HepG2 (cell line): Measurements from ENCODE around the gene CCDC183. TPM values are rescaled to one million over a fixed set of nuclear protein-coding genes. Genes with fewer than 3 reads are reported as not detected.

ENCODE experiments used
- HES4 ChIP-seq: sonication (generic); formaldehyde crosslinking; IDR thresholded peaks from 2 replicates; pipeline ENCODE4 v1.9.0; 2021; ENCODE audit warnings: mild to moderate bottlenecking, missing genetic modification reagents, borderline replicate concordance
- KDM3A ChIP-seq: IDR thresholded peaks from 2 replicates; pipeline ENCODE4 v1.6.1; 2018; ENCODE audit warnings: low read depth, missing compliant biosample characterization
- MAFG ChIP-seq: sonication (generic); formaldehyde crosslinking; IDR thresholded peaks from 2 replicates; pipeline ENCODE4 v1.5.1; 2020; ENCODE audit warnings: mild to moderate bottlenecking, missing genetic modification reagents
- MIER3 ChIP-seq: IDR thresholded peaks from 2 replicates; pipeline ENCODE4 v1.6.1; 2016; ENCODE audit warnings: missing compliant biosample characterization, borderline replicate concordance
- PHF20 ChIP-seq: sonication (generic); formaldehyde crosslinking; IDR thresholded peaks from 2 replicates; pipeline ENCODE4 v1.5.0; 2020; ENCODE audit warnings: mild to moderate bottlenecking, missing genetic modification reagents
- PHF8 ChIP-seq: sonication (generic); formaldehyde crosslinking; IDR thresholded peaks from 2 replicates; pipeline ENCODE4 v1.5.0; 2020; ENCODE audit warnings: missing genetic modification reagents
- RELA ChIP-seq: sonication (generic); formaldehyde crosslinking; IDR thresholded peaks from 2 replicates; pipeline ENCODE4 v1.4.0; 2020; ENCODE audit warnings: missing genetic modification reagents
- THYN1 ChIP-seq: sonication (generic); formaldehyde crosslinking; IDR thresholded peaks from 2 replicates; pipeline ENCODE4 v1.8.1; 2023; ENCODE audit warnings: low read depth, mild to moderate bottlenecking, moderate library complexity, missing genetic modification reagents, borderline replicate concordance
- TMF1 ChIP-seq: sonication (generic); formaldehyde crosslinking; IDR thresholded peaks from 2 replicates; pipeline ENCODE4 v1.8.1; 2022; ENCODE audit warnings: low read depth, missing genetic modification reagents
- ZNF225 ChIP-seq: sonication (generic); formaldehyde crosslinking; IDR thresholded peaks from 2 replicates; pipeline ENCODE4 v1.4.0; 2020; ENCODE audit warnings: mild to moderate bottlenecking, missing genetic modification reagents
- ZNF317 ChIP-seq: sonication (generic); formaldehyde crosslinking; IDR thresholded peaks from 2 replicates; pipeline ENCODE4 v1.5.0; 2020; ENCODE audit warnings: mild to moderate bottlenecking, missing genetic modification reagents
- ZNF33B ChIP-seq: sonication (generic); formaldehyde crosslinking; IDR thresholded peaks from 2 replicates; pipeline ENCODE4 v1.5.1; 2020; ENCODE audit warnings: mild to moderate bottlenecking, missing genetic modification reagents
- ZNF44 ChIP-seq: sonication (generic); formaldehyde crosslinking; IDR thresholded peaks from 2 replicates; pipeline ENCODE4 v1.5.1; 2020; ENCODE audit warnings: mild to moderate bottlenecking, missing genetic modification reagents
- ZNF567 ChIP-seq: sonication (generic); formaldehyde crosslinking; IDR thresholded peaks from 2 replicates; pipeline ENCODE4 v1.8.1; 2023; ENCODE audit warnings: mild to moderate bottlenecking, missing genetic modification reagents, borderline replicate concordance
- ZNF652 ChIP-seq: IDR thresholded peaks from 2 replicates; pipeline ENCODE4 v1.6.1; 2016; ENCODE audit warnings: low read depth, borderline replicate concordance
- polyA plus RNA-seq, 8 experiments: library from polyadenylated mRNA; depleted of rRNA in 3 of 8; stranded (reverse) in 7 of 8; unstranded in 1 of 8; fragments of >200 nt; fragmentation: Illumina TruSeq in 4 of 8; extraction: Trizol in 4 of 8; gene quantifications; 2 replicates each; pipeline versions ENCODE4 v1.2.1 to v1.2.3, GENCODE V29; 2011 to 2016; ENCODE audit warnings: low read depth in 4 of 8, missing spikeins in 1 of 8, mixed read lengths in 1 of 8; ENCODE audit not compliant: insufficient read depth in 1 of 8
- total RNA-seq, 5 experiments: library from RNA; depleted of rRNA; stranded (reverse); fragments of >200 nt; fragmentation: Illumina TruSeq; extraction: Trizol; gene quantifications; 2 replicates each; pipeline ENCODE4 v1.2.3, GENCODE V29; 2016; ENCODE audit warnings: low read depth in 1 of 5
- TF ChIP-seq, protein P1 (sequence below): sonication (generic); formaldehyde crosslinking; IDR thresholded peaks from 2 replicates; pipeline ENCODE4 v1.4.0; 2020; ENCODE audit warnings: missing genetic modification reagents
- TF ChIP-seq, protein P2 (sequence below): sonication (generic); formaldehyde crosslinking; IDR thresholded peaks from 2 replicates; pipeline ENCODE4 v1.5.0; 2020; ENCODE audit warnings: missing genetic modification reagents, mild to moderate bottlenecking, borderline replicate concordance
- TF ChIP-seq, protein P3 (sequence below): sonication (generic); formaldehyde crosslinking; conservative IDR thresholded peaks from 2 replicates; pipeline ENCODE4 v1.8.0; 2022; ENCODE audit warnings: mild to moderate bottlenecking, moderate library complexity, missing genetic modification reagents
- TF ChIP-seq, protein P4 (sequence below): sonication (generic); formaldehyde crosslinking; IDR thresholded peaks from 2 replicates; pipeline ENCODE4 v1.5.0; 2020; ENCODE audit warnings: mild to moderate bottlenecking, missing genetic modification reagents

Gene CCDC183
- total and polyA plus RNA-seq, 2 of the 13 experiments (the other 11 are each of a cell fraction or from before 2014, with no cell fraction given): 5.0 to 66.4 TPM

GRCh38 chr9:136847826-136848392 is 51.8 kb downstream of the CCDC183 start (continued):
- TF ChIP-seq, protein P1, sequence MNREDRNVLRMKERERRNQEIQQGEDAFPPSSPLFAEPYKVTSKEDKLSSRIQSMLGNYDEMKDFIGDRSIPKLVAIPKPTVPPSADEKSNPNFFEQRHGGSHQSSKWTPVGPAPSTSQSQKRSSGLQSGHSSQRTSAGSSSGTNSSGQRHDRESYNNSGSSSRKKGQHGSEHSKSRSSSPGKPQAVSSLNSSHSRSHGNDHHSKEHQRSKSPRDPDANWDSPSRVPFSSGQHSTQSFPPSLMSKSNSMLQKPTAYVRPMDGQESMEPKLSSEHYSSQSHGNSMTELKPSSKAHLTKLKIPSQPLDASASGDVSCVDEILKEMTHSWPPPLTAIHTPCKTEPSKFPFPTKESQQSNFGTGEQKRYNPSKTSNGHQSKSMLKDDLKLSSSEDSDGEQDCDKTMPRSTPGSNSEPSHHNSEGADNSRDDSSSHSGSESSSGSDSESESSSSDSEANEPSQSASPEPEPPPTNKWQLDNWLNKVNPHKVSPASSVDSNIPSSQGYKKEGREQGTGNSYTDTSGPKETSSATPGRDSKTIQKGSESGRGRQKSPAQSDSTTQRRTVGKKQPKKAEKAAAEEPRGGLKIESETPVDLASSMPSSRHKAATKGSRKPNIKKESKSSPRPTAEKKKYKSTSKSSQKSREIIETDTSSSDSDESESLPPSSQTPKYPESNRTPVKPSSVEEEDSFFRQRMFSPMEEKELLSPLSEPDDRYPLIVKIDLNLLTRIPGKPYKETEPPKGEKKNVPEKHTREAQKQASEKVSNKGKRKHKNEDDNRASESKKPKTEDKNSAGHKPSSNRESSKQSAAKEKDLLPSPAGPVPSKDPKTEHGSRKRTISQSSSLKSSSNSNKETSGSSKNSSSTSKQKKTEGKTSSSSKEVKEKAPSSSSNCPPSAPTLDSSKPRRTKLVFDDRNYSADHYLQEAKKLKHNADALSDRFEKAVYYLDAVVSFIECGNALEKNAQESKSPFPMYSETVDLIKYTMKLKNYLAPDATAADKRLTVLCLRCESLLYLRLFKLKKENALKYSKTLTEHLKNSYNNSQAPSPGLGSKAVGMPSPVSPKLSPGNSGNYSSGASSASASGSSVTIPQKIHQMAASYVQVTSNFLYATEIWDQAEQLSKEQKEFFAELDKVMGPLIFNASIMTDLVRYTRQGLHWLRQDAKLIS: peak; percentile 95
- TF ChIP-seq TMF1 (CRISPR knock-in tag) (peak; percentile 36; the same call in 1 of the 2 replicates), RELA (CRISPR knock-in tag) (no peak), ZNF652 (CRISPR knock-in tag) (no peak), MIER3 (CRISPR knock-in tag) (peak; percentile 33; the same call in 1 of the 2 replicates), ZNF567 (CRISPR knock-in tag) (peak; percentile 76; the same call in 1 of the 2 replicates), ZNF33B (peak; percentile 75; the same call in 1 of the 2 replicates), ZNF317 (CRISPR knock-in tag) (no peak; the same call in 1 of the 2 replicates), THYN1 (CRISPR knock-in tag) (0 out of 2 replicates have a peak, but pooled peaks have one; percentile 76), ZNF44 (CRISPR knock-in tag) (peak; percentile 82; the same call in 1 of the 2 replicates), MAFG (CRISPR knock-in tag) (no peak), ZNF225 (CRISPR knock-in tag) (0 out of 2 replicates have a peak, but pooled peaks have one; percentile 25), PHF20 (peak; percentile 16; the same call in 1 of the 2 replicates), KDM3A (CRISPR knock-in tag) (peak; percentile 71; the same call in 1 of the 2 replicates), HES4 (CRISPR knock-in tag) (peak; percentile 89), PHF8 (CRISPR knock-in tag) (peak; percentile 76)
- TF ChIP-seq, protein P2, sequence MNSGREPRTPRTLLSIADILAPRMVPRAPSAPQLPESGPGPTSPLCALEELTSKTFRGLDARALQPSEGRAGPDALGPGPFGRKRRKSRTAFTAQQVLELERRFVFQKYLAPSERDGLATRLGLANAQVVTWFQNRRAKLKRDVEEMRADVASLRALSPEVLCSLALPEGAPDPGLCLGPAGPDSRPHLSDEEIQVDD (CRISPR knock-in tag): peak; percentile 89; the same call in 1 of the 2 replicates
- TF ChIP-seq, protein P3, sequence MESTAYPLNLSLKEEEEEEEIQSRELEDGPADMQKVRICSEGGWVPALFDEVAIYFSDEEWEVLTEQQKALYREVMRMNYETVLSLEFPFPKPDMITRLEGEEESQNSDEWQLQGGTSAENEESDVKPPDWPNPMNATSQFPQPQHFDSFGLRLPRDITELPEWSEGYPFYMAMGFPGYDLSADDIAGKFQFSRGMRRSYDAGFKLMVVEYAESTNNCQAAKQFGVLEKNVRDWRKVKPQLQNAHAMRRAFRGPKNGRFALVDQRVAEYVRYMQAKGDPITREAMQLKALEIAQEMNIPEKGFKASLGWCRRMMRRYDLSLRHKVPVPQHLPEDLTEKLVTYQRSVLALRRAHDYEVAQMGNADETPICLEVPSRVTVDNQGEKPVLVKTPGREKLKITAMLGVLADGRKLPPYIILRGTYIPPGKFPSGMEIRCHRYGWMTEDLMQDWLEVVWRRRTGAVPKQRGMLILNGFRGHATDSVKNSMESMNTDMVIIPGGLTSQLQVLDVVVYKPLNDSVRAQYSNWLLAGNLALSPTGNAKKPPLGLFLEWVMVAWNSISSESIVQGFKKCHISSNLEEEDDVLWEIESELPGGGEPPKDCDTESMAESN (CRISPR knock-in tag): peak; percentile 79
- TF ChIP-seq, protein P4, sequence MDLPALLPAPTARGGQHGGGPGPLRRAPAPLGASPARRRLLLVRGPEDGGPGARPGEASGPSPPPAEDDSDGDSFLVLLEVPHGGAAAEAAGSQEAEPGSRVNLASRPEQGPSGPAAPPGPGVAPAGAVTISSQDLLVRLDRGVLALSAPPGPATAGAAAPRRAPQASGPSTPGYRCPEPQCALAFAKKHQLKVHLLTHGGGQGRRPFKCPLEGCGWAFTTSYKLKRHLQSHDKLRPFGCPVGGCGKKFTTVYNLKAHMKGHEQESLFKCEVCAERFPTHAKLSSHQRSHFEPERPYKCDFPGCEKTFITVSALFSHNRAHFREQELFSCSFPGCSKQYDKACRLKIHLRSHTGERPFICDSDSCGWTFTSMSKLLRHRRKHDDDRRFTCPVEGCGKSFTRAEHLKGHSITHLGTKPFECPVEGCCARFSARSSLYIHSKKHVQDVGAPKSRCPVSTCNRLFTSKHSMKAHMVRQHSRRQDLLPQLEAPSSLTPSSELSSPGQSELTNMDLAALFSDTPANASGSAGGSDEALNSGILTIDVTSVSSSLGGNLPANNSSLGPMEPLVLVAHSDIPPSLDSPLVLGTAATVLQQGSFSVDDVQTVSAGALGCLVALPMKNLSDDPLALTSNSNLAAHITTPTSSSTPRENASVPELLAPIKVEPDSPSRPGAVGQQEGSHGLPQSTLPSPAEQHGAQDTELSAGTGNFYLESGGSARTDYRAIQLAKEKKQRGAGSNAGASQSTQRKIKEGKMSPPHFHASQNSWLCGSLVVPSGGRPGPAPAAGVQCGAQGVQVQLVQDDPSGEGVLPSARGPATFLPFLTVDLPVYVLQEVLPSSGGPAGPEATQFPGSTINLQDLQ (CRISPR knock-in tag): 0 out of 2 replicates have a peak, but pooled peaks have one; percentile 7
